Left colon (tissue), 2 donors: ENCODE results near the gene DENND1A. TPM values are rescaled to one million over a fixed set of nuclear protein-coding genes. Genes with fewer than 3 reads are reported as not detected.
A peak's percentile ranks its signal among the peaks of the same experiment; 100 is the strongest.

Source experiments
- ATAC-seq: fragments of 200-7000 bp; cut with Tn5 transposase; one replicate; pipeline ENCODE4 v1.9.1; 2020; ENCODE audit warnings: mild to moderate bottlenecking, moderate library complexity
- DNase-seq, 2 donors: peaks; one replicate each; pipeline ENCODE4 v3.0.0-alpha.2; 2020
- intact Hi-C, 2 donors: fragments of 100-400 bp; cut with DNase I in 1 of 2; cut with micrococcal nuclease in 1 of 2; formaldehyde crosslinking; loops; one replicate each; pipeline versions ENCODE4 v1.11.2 to v1.14.0; 2022; cut with DNase I, micrococcal nuclease
- total RNA-seq, 2 donors: library from RNA; stranded (reverse); fragmentation: NEBNext Ultra II Directional; extraction: Animal tissue kit (Norgen Biotek cat#: 25700); gene quantifications; one replicate each; pipeline ENCODE4 v1.2.1, GENCODE V29; 2021
- donor health status: DM: no; HTN: no; CAD: no.
- donor health status: DM: yes; HTN: yes; CAD: no.

The DENND1A gene
- total RNA-seq, 2 donors from 2014 or later = 28.8 to 36.8 TPM

- ATAC-seq (peak; percentile 8), DNase-seq (no peak)
- intact Hi-C loops = no loop called here
Measured at GRCh38 chr9:123395689-123396511, 534.0 kb downstream of the DENND1A start.

- ATAC-seq (peak; percentile 27), DNase-seq (no peak)
- intact Hi-C loops = no loop called here
Measured at GRCh38 chr9:123395276-123395688, 534.6 kb downstream of the DENND1A start.

- ATAC-seq = no peak
- intact Hi-C loops = no loop called here
Measured at GRCh38 chr9:123394291-123395235, 535.4 kb downstream of the DENND1A start.

GRCh38 chr9:123392802-123393201 lies 537.1 kb downstream of the DENND1A start:
- intact Hi-C loops = no loop called here
- ATAC-seq (no peak), DNase-seq (no peak)

More at GRCh38 chr9:123394291-123395235, 535.4 kb downstream of the DENND1A start:
- no peak for DNase-seq

DNA sequence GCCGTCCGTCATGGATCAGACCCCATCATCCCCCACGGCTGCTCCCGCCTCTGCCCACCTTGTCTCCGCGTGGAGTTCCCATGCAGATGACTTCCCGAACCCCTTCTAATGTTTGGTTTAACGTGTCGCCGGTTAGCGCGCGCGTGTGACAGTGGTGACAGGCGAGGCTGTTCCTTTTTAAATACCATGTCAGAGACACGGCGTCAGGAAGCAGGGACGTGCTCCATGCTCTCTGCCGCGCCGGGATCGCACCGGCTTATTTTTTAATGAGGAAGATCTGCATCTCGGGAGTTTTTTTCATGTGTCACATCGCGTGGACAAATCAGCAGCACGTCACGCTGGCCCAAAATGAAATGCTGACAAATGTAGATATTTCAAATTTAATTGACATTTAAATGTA lies 538.0 kb downstream of the DENND1A start:
- intact Hi-C loops = no loop called here
- ATAC-seq (no peak), DNase-seq (no peak)

GRCh38 chr9:123391233-123391632 lies 538.7 kb downstream of the DENND1A start:
- ATAC-seq (no peak), DNase-seq (no peak)
- intact Hi-C loops = no loop called here

- intact Hi-C loops = no loop called here
- ATAC-seq (no peak), DNase-seq (no peak)
Measured at GRCh38 chr9:123390337-123391135, 539.4 kb downstream of the DENND1A start.

GRCh38 chr9:123389698-123390097 lies 540.2 kb downstream of the DENND1A start:
- no peak for ATAC-seq
- DNase-seq = no peak
- intact Hi-C loops = loop anchor here in 1 of 2 donors (5.0 kb wide), 1 partner anchor 37 kb away; no protein-coding TSS in a partner anchor

- ATAC-seq (no peak), DNase-seq (no peak)
- intact Hi-C loops = loop anchor here in 1 of 2 donors (5.0 kb wide), 1 partner anchor 37 kb away; no protein-coding TSS in a partner anchor
Measured at GRCh38 chr9:123389070-123389469, 540.9 kb downstream of the DENND1A start.

DNA sequence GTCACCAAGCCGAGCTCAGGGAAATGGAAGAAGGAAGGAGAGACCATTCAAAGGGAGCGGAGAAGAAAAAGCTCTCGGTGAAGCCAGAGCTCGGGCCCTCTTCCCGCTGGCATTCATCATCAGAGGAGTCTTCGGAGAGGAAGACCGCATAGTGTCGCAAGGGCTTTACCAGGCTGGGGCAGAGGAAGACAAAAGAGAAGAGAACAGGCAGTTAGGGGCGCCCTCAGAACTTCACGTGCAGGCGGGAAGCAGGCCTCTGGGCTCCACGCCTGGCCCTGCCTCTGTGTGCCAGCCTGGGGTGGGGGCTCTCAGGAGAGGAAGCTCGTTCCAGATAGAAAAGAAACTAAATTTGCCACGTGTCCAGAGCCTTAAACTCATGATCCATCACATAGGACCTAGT lies 542.2 kb downstream of the DENND1A start:
- DNase-seq = no peak
- no peak for ATAC-seq
- intact Hi-C loops = loop anchor here in 1 of 2 donors (5.0 kb wide), 1 partner anchor 35 kb away; no protein-coding TSS in a partner anchor

- DNase-seq = no peak
- intact Hi-C loops = no loop called here
- ATAC-seq = no peak
Measured at GRCh38 chr9:123383512-123384170, 546.3 kb downstream of the DENND1A start.

- ATAC-seq (no peak), DNase-seq (no peak)
- intact Hi-C loops = no loop called here
Measured at GRCh38 chr9:123382653-123383511, 547.0 kb downstream of the DENND1A start.

DNA sequence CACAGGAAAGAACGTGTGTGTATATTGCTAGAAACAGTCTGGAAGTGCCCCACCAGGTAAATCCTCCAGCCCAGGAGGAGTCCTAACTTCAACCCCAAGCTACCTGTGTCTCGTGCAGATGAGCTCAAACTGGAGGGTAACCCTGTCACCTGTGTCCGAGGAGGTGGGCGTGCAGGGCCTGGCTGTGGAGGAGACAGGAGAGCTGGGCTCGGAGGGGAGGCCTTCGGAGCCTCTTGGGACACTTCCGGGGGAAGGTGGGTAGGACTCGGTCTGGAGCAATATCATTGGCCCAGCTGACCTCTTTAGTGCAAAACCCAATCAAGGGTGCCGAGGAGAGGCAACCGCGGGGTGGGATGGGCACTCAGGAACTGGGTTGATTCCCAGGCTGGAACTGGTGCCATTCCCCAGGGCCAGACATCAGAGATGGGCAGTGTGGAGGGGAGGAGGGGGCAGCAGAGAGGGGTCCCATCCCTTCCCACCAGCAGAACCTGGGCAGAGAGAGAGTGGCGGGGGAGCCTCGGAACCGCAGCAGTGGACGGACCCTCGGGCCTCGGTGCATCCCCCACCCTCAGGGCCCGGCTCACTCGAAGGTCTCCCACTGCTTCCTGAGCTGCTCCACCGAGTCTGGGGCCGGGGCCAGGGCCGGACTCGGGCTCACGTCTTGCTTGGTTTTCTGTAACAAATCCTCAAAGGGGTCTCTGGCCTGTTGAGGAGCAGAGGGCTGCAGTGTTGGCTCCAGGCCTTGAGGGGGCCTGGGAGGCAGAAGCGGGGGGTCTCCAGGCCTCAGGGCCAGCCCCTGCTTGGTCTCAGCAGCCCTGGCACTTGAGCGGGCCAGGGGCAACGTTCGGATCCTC lies 548.8 kb downstream of the DENND1A start:
- intact Hi-C loops = no loop called here
- ATAC-seq (no peak), DNase-seq (no peak)

GRCh38 chr9:123378956-123379660 lies 550.8 kb downstream of the DENND1A start:
- intact Hi-C loops = no loop called here
- ATAC-seq (no peak), DNase-seq (no peak)

GRCh38 chr9:123378025-123378424 lies 551.9 kb downstream of the DENND1A start:
- intact Hi-C loops = no loop called here
- peak in 1 of 2 donors; percentile 42 for DNase-seq
- no peak for ATAC-seq
